HepG2 (cell line): ENCODE results near the gene ENDOU. TPM values are rescaled to one million over a fixed set of nuclear protein-coding genes. Genes with fewer than 3 reads are reported as not detected.

Experiments used
- DRAP1 ChIP-seq: IDR thresholded peaks from 2 replicates; pipeline ENCODE4 v1.6.1; 2016; ENCODE audit warnings: missing genetic modification reagents, missing compliant biosample characterization
- GATAD2A ChIP-seq: IDR thresholded peaks from 2 replicates; pipeline ENCODE4 v1.6.1; 2016
- KAT2B ChIP-seq: fragments of 150-350 bp; IDR thresholded peaks from 2 replicates; pipeline ENCODE4 v1.6.1; 2014; ENCODE audit warnings: low read depth, low read length, borderline replicate concordance
- MTA1 ChIP-seq: sonication (generic); formaldehyde crosslinking; IDR thresholded peaks from 2 replicates; pipeline ENCODE4 v1.4.0; 2020; ENCODE audit warnings: missing genetic modification reagents, mild to moderate bottlenecking, borderline replicate concordance
- MTF2 ChIP-seq: sonication (generic); formaldehyde crosslinking; IDR thresholded peaks from 2 replicates; pipeline ENCODE4 v1.5.0; 2020; ENCODE audit warnings: missing genetic modification reagents, borderline replicate concordance
- MXD3 ChIP-seq: IDR thresholded peaks from 2 replicates; pipeline ENCODE4 v1.6.1; 2016; ENCODE audit warnings: mild to moderate bottlenecking, missing biosample characterization, missing genetic modification reagents
- NCOA2 ChIP-seq: sonication (generic); formaldehyde crosslinking; IDR thresholded peaks from 2 replicates; pipeline ENCODE4 v1.8.0; 2022; ENCODE audit warnings: inconsistent platforms
- PHF8 ChIP-seq: sonication (generic); formaldehyde crosslinking; IDR thresholded peaks from 2 replicates; pipeline ENCODE4 v1.5.0; 2020; ENCODE audit warnings: missing genetic modification reagents
- RAD21 ChIP-seq: fragments of 450-650 bp; formaldehyde crosslinking; IDR thresholded peaks from 2 replicates; pipeline ENCODE4 v1.5.0; 2020; ENCODE audit warnings: mild to moderate bottlenecking
- RXRB ChIP-seq: IDR thresholded peaks from 2 replicates; pipeline ENCODE4 v1.6.1; 2016; ENCODE audit warnings: borderline replicate concordance, missing genetic modification reagents, missing compliant biosample characterization
- SIN3B ChIP-seq: fragments of 150-350 bp; IDR thresholded peaks from 2 replicates; pipeline ENCODE4 v1.6.1; 2014; ENCODE audit warnings: low read length
- SIX1 ChIP-seq: sonication (generic); formaldehyde crosslinking; IDR thresholded peaks from 2 replicates; pipeline ENCODE4 v1.4.0; 2020; ENCODE audit warnings: missing genetic modification reagents, borderline replicate concordance
- TCF7 ChIP-seq: sonication (generic); IDR thresholded peaks from 2 replicates; pipeline ENCODE4 v1.6.1; 2016; ENCODE audit warnings: antibody characterized with exemption, low read depth
- TFAP4 ChIP-seq: sonication (generic); IDR thresholded peaks from 2 replicates; pipeline ENCODE4 v1.6.1; 2016; ENCODE audit warnings: low read depth, borderline replicate concordance
- ZC3H13 ChIP-seq: sonication (generic); formaldehyde crosslinking; IDR thresholded peaks from 2 replicates; pipeline ENCODE4 v1.8.1; 2023; ENCODE audit warnings: mild to moderate bottlenecking, missing genetic modification reagents, moderate library complexity
- ZNF101 ChIP-seq: sonication (generic); formaldehyde crosslinking; IDR thresholded peaks from 2 replicates; pipeline ENCODE4 v1.4.0; 2020; ENCODE audit warnings: mild to moderate bottlenecking, low read depth, missing genetic modification reagents, borderline replicate concordance
- ZNF121 ChIP-seq: sonication (generic); formaldehyde crosslinking; IDR thresholded peaks from 2 replicates; pipeline ENCODE4 v1.5.0; 2020; ENCODE audit warnings: mild to moderate bottlenecking, missing genetic modification reagents
- ZNF124 ChIP-seq: sonication (generic); formaldehyde crosslinking; IDR thresholded peaks from 2 replicates; pipeline ENCODE4 v1.4.0; 2020; ENCODE audit warnings: missing genetic modification reagents
- ZNF275 ChIP-seq: sonication (generic); formaldehyde crosslinking; IDR thresholded peaks from 2 replicates; pipeline ENCODE4 v1.8.0; 2022; ENCODE audit warnings: missing genetic modification reagents, mild to moderate bottlenecking, inconsistent platforms, borderline replicate concordance
- ZNF3 ChIP-seq: IDR thresholded peaks from 2 replicates; pipeline ENCODE4 v1.7.0; 2017; ENCODE audit warnings: inconsistent platforms
- ZNF382 ChIP-seq: sonication (generic); formaldehyde crosslinking; IDR thresholded peaks from 2 replicates; pipeline ENCODE4 v1.5.0; 2020; ENCODE audit warnings: missing genetic modification reagents, mild to moderate bottlenecking, borderline replicate concordance
- ZNF451 ChIP-seq: sonication (generic); formaldehyde crosslinking; IDR thresholded peaks from 2 replicates; pipeline ENCODE4 v1.5.0; 2020; ENCODE audit warnings: mild to moderate bottlenecking, missing genetic modification reagents
- ZNF580 ChIP-seq: IDR thresholded peaks from 2 replicates; pipeline ENCODE4 v1.6.1; 2016; ENCODE audit warnings: low read depth, borderline replicate concordance
- ZNF589 ChIP-seq: sonication (generic); formaldehyde crosslinking; conservative IDR thresholded peaks from 2 replicates; pipeline ENCODE4 v1.8.0; 2022; ENCODE audit warnings: mild to moderate bottlenecking, moderate library complexity, missing genetic modification reagents
- ZNF749 ChIP-seq: sonication (generic); formaldehyde crosslinking; IDR thresholded peaks from 2 replicates; pipeline ENCODE4 v1.8.0; 2022; ENCODE audit warnings: mild to moderate bottlenecking, missing genetic modification reagents, moderate library complexity, borderline replicate concordance
- ZNF766 ChIP-seq: sonication (generic); formaldehyde crosslinking; IDR thresholded peaks from 2 replicates; pipeline ENCODE4 v1.5.0; 2020; ENCODE audit warnings: missing genetic modification reagents, borderline replicate concordance
- polyA plus RNA-seq, 8 experiments: library from polyadenylated mRNA; depleted of rRNA in 3 of 8; stranded (reverse) in 7 of 8; unstranded in 1 of 8; fragments of >200 nt; fragmentation: Illumina TruSeq in 4 of 8; extraction: Trizol in 4 of 8; gene quantifications; 2 replicates each; pipeline versions ENCODE4 v1.2.1 to v1.2.3, GENCODE V29; 2011 to 2016; ENCODE audit warnings: low read depth in 4 of 8, missing spikeins in 1 of 8, mixed read lengths in 1 of 8; ENCODE audit not compliant: insufficient read depth in 1 of 8
- total RNA-seq, 5 experiments: library from RNA; depleted of rRNA; stranded (reverse); fragments of >200 nt; fragmentation: Illumina TruSeq; extraction: Trizol; gene quantifications; 2 replicates each; pipeline ENCODE4 v1.2.3, GENCODE V29; 2016; ENCODE audit warnings: low read depth in 1 of 5

Gene ENDOU
- total and polyA plus RNA-seq, 2 of the 13 experiments (the other 11 are each of a cell fraction or from before 2014, with no cell fraction given), result not detected

- peak; percentile 51; the same call in 1 of the 2 replicates for TF ChIP-seq MTF2 (CRISPR knock-in tag)
- 0 out of 2 replicates have a peak, but pooled peaks have one; percentile 27 for TF ChIP-seq ZC3H13 (CRISPR knock-in tag)
- no peak for TF ChIP-seq ZNF382 (CRISPR knock-in tag)
- no peak; the same call in 1 of the 2 replicates for TF ChIP-seq TFAP4
- no peak for TF ChIP-seq RAD21 (CRISPR knock-in tag)
- peak; percentile 90; the same call in 1 of the 2 replicates for TF ChIP-seq MTA1 (CRISPR knock-in tag)
- peak; percentile 51 for TF ChIP-seq GATAD2A (CRISPR knock-in tag)
- peak; percentile 94 for TF ChIP-seq PHF8 (CRISPR knock-in tag)
- peak; percentile 21; the same call in 1 of the 2 replicates for TF ChIP-seq RXRB
- peak; percentile 61; the same call in 1 of the 2 replicates for TF ChIP-seq MXD3 (CRISPR knock-in tag)
- TF ChIP-seq SIN3B, result no peak
- no peak for TF ChIP-seq ZNF580 (CRISPR knock-in tag)
- no peak for TF ChIP-seq SIX1
- peak; percentile 89 for TF ChIP-seq DRAP1 (CRISPR knock-in tag)
- TF ChIP-seq TCF7, result no peak
- TF ChIP-seq ZNF749, result peak; percentile 61; the same call in 1 of the 2 replicates
- peak; percentile 19; the same call in 1 of the 2 replicates for TF ChIP-seq NCOA2
- TF ChIP-seq ZNF589 (CRISPR knock-in tag), result no peak
- TF ChIP-seq ZNF451 (CRISPR knock-in tag), result peak; percentile 78; the same call in 1 of the 2 replicates
- TF ChIP-seq ZNF766, result no peak
- TF ChIP-seq ZNF275, result 0 out of 2 replicates have a peak, but pooled peaks have one; percentile 20
- TF ChIP-seq ZNF3 (CRISPR knock-in tag), result no peak
- TF ChIP-seq ZNF124 (CRISPR knock-in tag), result no peak
- no peak for TF ChIP-seq KAT2B
- TF ChIP-seq ZNF101 (CRISPR knock-in tag), result no peak
- no peak for TF ChIP-seq ZNF121 (CRISPR knock-in tag)
Observed at GRCh38 chr12:47705566-47706425, 19.5 kb downstream of the ENDOU start, which contains the start of gene RPAP3 (continued).
